BLaER1 (cell line): ENCODE data around the gene RPP30.
"Not testable (repeated sequence)": the region's sequence is repeated elsewhere in the genome, so short reads cannot be mapped to it uniquely, and the experiment has no call there.

Source experiments
- H3K27ac ChIP-seq: shearing (Covaris generic); formaldehyde crosslinking; 2 replicates; pipeline ENCODE4 v1.8.1; 2022
- H3K27me3 ChIP-seq: shearing (Covaris generic); formaldehyde crosslinking; 2 replicates; pipeline ENCODE4 v1.8.1; 2022
- H3K36me3 ChIP-seq: shearing (Covaris generic); formaldehyde crosslinking; 2 replicates; pipeline ENCODE4 v1.8.1; 2022
- H3K4me1 ChIP-seq: shearing (Covaris generic); formaldehyde crosslinking; 2 replicates; pipeline ENCODE4 v1.8.1; 2022
- H3K4me2 ChIP-seq: shearing (Covaris generic); formaldehyde crosslinking; 2 replicates; pipeline ENCODE4 v1.8.1; 2022
- H3K4me3 ChIP-seq: shearing (Covaris generic); formaldehyde crosslinking; 2 replicates; pipeline ENCODE4 v1.8.1; 2022
- H3K9ac ChIP-seq: shearing (Covaris generic); formaldehyde crosslinking; 2 replicates; pipeline ENCODE4 v1.8.1; 2022
- H3K9me3 ChIP-seq: shearing (Covaris generic); formaldehyde crosslinking; 2 replicates; pipeline ENCODE4 v1.8.1; 2022
- H4K20me1 ChIP-seq: shearing (Covaris generic); formaldehyde crosslinking; 2 replicates; pipeline ENCODE4 v1.8.1; 2022
- Cebpa-rat ChIP-seq: shearing (Covaris generic); IDR thresholded peaks from 2 replicates; pipeline ENCODE4 v1.8.1; 2022

RPP30 gene

GRCh38 chr10:90890347-90890746, 18.6 kb downstream of the RPP30 start:
- Histone ChIP-seq H3K4me2 (no peak overlapping the region), H3K27me3 (no peaks in the 10 kb centered on the region), H3K9ac (no peak overlapping the region), H3K4me3 (no peak overlapping the region), H4K20me1 (0 out of 2 replicates have a peak, but pooled peaks cover 6% of the 10 kb centered on the region), H3K36me3 (peaks cover 96% of the 10 kb centered on the region), H3K4me1 (no peaks in the 10 kb centered on the region), H3K27ac (no peak overlapping the region), H3K9me3 (no peaks in the 10 kb centered on the region)
- no peak for TF ChIP-seq Cebpa-rat

- Histone ChIP-seq H3K4me1 (no peaks in the 10 kb centered on the region), H3K27me3 (no peaks in the 10 kb centered on the region), H3K9me3 (no peaks in the 10 kb centered on the region), H3K36me3 (peaks cover 84% of the 10 kb centered on the region), H3K4me3 (no peak overlapping the region), H4K20me1 (no peaks in the 10 kb centered on the region), H3K9ac (no peak overlapping the region), H3K4me2 (no peak overlapping the region), H3K27ac (no peak overlapping the region)
- no peak for TF ChIP-seq Cebpa-rat
These were observed 21.4 kb downstream of the RPP30 start for GRCh38 chr10:90893190-90893589.

GRCh38 chr10:90896916-90897315, 25.1 kb downstream of the RPP30 start:
- H3K4me1 ChIP-seq, H3K27me3 ChIP-seq, H3K9me3 ChIP-seq, H3K27ac ChIP-seq, H3K4me3 ChIP-seq, H4K20me1 ChIP-seq, H3K4me2 ChIP-seq, H3K9ac ChIP-seq: not testable (repeated sequence)
- H3K36me3 ChIP-seq: peaks cover 80% of the 10 kb centered on the region

- no peak for TF ChIP-seq Cebpa-rat
- no peak overlapping the region for H3K27ac ChIP-seq
- no peaks in the 10 kb centered on the region for H3K9me3 ChIP-seq
- no peaks in the 10 kb centered on the region for H3K27me3 ChIP-seq
- peaks cover 52% of the 10 kb centered on the region for H3K36me3 ChIP-seq
- H3K9ac ChIP-seq: no peak overlapping the region
- H4K20me1 ChIP-seq: no peaks in the 10 kb centered on the region
- no peak overlapping the region for H3K4me3 ChIP-seq
- no peak overlapping the region for H3K4me2 ChIP-seq
- H3K4me1 ChIP-seq: peaks cover 6% of the 10 kb centered on the region; the same call in 1 of the 2 replicates
These were observed 34.2 kb downstream of the RPP30 start for GRCh38 chr10:90905925-90906324.

GRCh38 chr10:90906596-90906995, 34.8 kb downstream of the RPP30 start:
- Histone ChIP-seq H3K9me3 (no peaks in the 10 kb centered on the region), H3K4me2 (no peak overlapping the region), H4K20me1 (no peaks in the 10 kb centered on the region), H3K27me3 (no peaks in the 10 kb centered on the region), H3K36me3 (peaks cover 45% of the 10 kb centered on the region), H3K4me1 (peaks cover 6% of the 10 kb centered on the region; the same call in 1 of the 2 replicates), H3K9ac (no peak overlapping the region), H3K4me3 (no peak overlapping the region), H3K27ac (no peak overlapping the region)
- TF ChIP-seq Cebpa-rat: no peak

GRCh38 chr10:90911133-90912051, 39.6 kb downstream of the RPP30 start:
- Histone ChIP-seq H4K20me1 (no peaks in the 10 kb centered on the region), H3K27ac (no peak overlapping the region), H3K36me3 (peaks cover 16% of the 10 kb centered on the region), H3K4me3 (no peak overlapping the region), H3K27me3 (no peaks in the 10 kb centered on the region), H3K9ac (no peak overlapping the region), H3K9me3 (no peaks in the 10 kb centered on the region), H3K4me2 (no peak overlapping the region), H3K4me1 (peaks cover 6% of the 10 kb centered on the region; the same call in 1 of the 2 replicates)
- no peak for TF ChIP-seq Cebpa-rat

- no peaks in the 10 kb centered on the region for H4K20me1 ChIP-seq
- H3K9ac ChIP-seq: no peak overlapping the region
- no peaks in the 10 kb centered on the region for H3K9me3 ChIP-seq
- no peak for TF ChIP-seq Cebpa-rat
- H3K36me3 ChIP-seq: peaks cover 9% of the 10 kb centered on the region
- no peak overlapping the region for H3K4me2 ChIP-seq
- H3K27ac ChIP-seq: no peak overlapping the region
- H3K27me3 ChIP-seq: no peaks in the 10 kb centered on the region
- H3K4me3 ChIP-seq: no peak overlapping the region
- H3K4me1 ChIP-seq: peaks cover 6% of the 10 kb centered on the region; the same call in 1 of the 2 replicates
These were observed 40.4 kb downstream of the RPP30 start for GRCh38 chr10:90912174-90912573.

- Histone ChIP-seq H3K9ac (no peak overlapping the region), H3K36me3 (peaks cover 1% of the 10 kb centered on the region; the same call in 1 of the 2 replicates), H3K27ac (no peak overlapping the region), H3K4me2 (no peak overlapping the region), H3K4me1 (peaks cover 6% of the 10 kb centered on the region), H3K4me3 (no peak overlapping the region), H4K20me1 (no peaks in the 10 kb centered on the region), H3K9me3 (no peaks in the 10 kb centered on the region), H3K27me3 (no peaks in the 10 kb centered on the region)
- TF ChIP-seq Cebpa-rat: no peak
These were observed 41.2 kb downstream of the RPP30 start for GRCh38 chr10:90912854-90913479.

- H4K20me1 ChIP-seq: no peaks in the 10 kb centered on the region
- peaks cover 11% of the 10 kb centered on the region for H3K4me1 ChIP-seq
- no peak overlapping the region for H3K27ac ChIP-seq
- H3K27me3 ChIP-seq: no peaks in the 10 kb centered on the region
- no peak overlapping the region for H3K4me3 ChIP-seq
- no peaks in the 10 kb centered on the region for H3K36me3 ChIP-seq
- TF ChIP-seq Cebpa-rat: no peak
- no peak overlapping the region for H3K4me2 ChIP-seq
- H3K9me3 ChIP-seq: no peaks in the 10 kb centered on the region
- no peak overlapping the region for H3K9ac ChIP-seq
These were observed 42.1 kb downstream of the RPP30 start for GRCh38 chr10:90913774-90914420.
